Endothelial cell of umbilical vein (primary cell): ENCODE results near the gene PPP1R3F. TPM values are rescaled to one million over a fixed set of nuclear protein-coding genes. Genes with fewer than 3 reads are reported as not detected.

Experiments used
- polyA plus RNA-seq, 4 experiments: library from polyadenylated mRNA; depleted of rRNA in 3 of 4; stranded (reverse) in 3 of 4; unstranded in 1 of 4; fragments of >200 nt; gene quantifications; 2 replicates each; pipeline versions ENCODE4 v1.2.1 to v1.2.3, GENCODE V29; 2011 to 2012; ENCODE audit warnings: missing spikeins in 1 of 4
- total RNA-seq: library from RNA; stranded (reverse); gene quantifications from 2 replicates; pipeline ENCODE4 v1.2.3, GENCODE V29; 2021

PPP1R3F gene
- total and polyA plus RNA-seq, 2 donors (not counting 3 experiments of a cell fraction or from before 2014, with no cell fraction given) = 1.5 to 2.5 TPM

Other genes starting within 250 kb of the PPP1R3F start
- gene TFE3, start 226.4 kb upstream of the PPP1R3F start, total RNA-seq = 35.5 and 37.1 TPM in 2 replicates
- gene TFE3, start 226.4 kb upstream of the PPP1R3F start, polyA plus RNA-seq = 22.3 and 26.8 TPM in 2 replicates
- 5.7 and 6.4 TPM in 2 replicates for gene CCDC120, start 210.8 kb upstream of the PPP1R3F start, total RNA-seq
- 2.8 and 3.1 TPM in 2 replicates for gene CCDC120, start 210.8 kb upstream of the PPP1R3F start, polyA plus RNA-seq
- 41.6 and 45.4 TPM in 2 replicates for gene PRAF2, start 195.8 kb upstream of the PPP1R3F start, total RNA-seq
- 36.2 and 40.1 TPM in 2 replicates for gene PRAF2, start 195.8 kb upstream of the PPP1R3F start, polyA plus RNA-seq
- gene WDR45, start 189.9 kb upstream of the PPP1R3F start, total RNA-seq = 29.9 and 32.2 TPM in 2 replicates
- gene WDR45, start 189.9 kb upstream of the PPP1R3F start, polyA plus RNA-seq = 70.4 and 73.1 TPM in 2 replicates
- 21.3 and 22.6 TPM in 2 replicates for gene GPKOW, start 146.1 kb upstream of the PPP1R3F start, total RNA-seq
- 17.5 and 22.1 TPM in 2 replicates for gene GPKOW, start 146.1 kb upstream of the PPP1R3F start, polyA plus RNA-seq
- 0.48 and 0.77 TPM in 2 replicates for gene MAGIX, start 107.0 kb upstream of the PPP1R3F start, total RNA-seq
- gene MAGIX, start 107.0 kb upstream of the PPP1R3F start, polyA plus RNA-seq = 0.88 and 0.94 TPM in 2 replicates
- gene PLP2, start 97.9 kb upstream of the PPP1R3F start, total RNA-seq = 153 and 170 TPM in 2 replicates
- gene PLP2, start 97.9 kb upstream of the PPP1R3F start, polyA plus RNA-seq = 277 and 304 TPM in 2 replicates
- gene PRICKLE3, start 83.4 kb upstream of the PPP1R3F start, total RNA-seq = 9.6 and 15.0 TPM in 2 replicates
- gene PRICKLE3, start 83.4 kb upstream of the PPP1R3F start, polyA plus RNA-seq = 6.8 and 8.6 TPM in 2 replicates
- gene SYP, start 69.6 kb upstream of the PPP1R3F start, total RNA-seq = 0.46 and 0.77 TPM in 2 replicates
- gene SYP, start 69.6 kb upstream of the PPP1R3F start, polyA plus RNA-seq = 0.11 and 0.21 TPM in 2 replicates
- not detected in 2 replicates for gene CACNA1F, start 36.5 kb upstream of the PPP1R3F start, total RNA-seq
- gene CACNA1F, start 36.5 kb upstream of the PPP1R3F start, polyA plus RNA-seq = not detected in 2 replicates
- gene CCDC22, start 34.3 kb upstream of the PPP1R3F start, total RNA-seq = 13.2 and 14.8 TPM in 2 replicates
- gene CCDC22, start 34.3 kb upstream of the PPP1R3F start, polyA plus RNA-seq = 19.2 and 21.5 TPM in 2 replicates
- gene FOXP3, start 5.1 kb upstream of the PPP1R3F start, total RNA-seq = not detected in 2 replicates
- gene FOXP3, start 5.1 kb upstream of the PPP1R3F start, polyA plus RNA-seq = 0.06 and 0.08 TPM in 2 replicates
- not detected in 2 replicates for gene GAGE10, start 33.9 kb downstream of the PPP1R3F start, total RNA-seq
- gene GAGE10, start 33.9 kb downstream of the PPP1R3F start, polyA plus RNA-seq = not detected in 2 replicates
- not detected in 2 replicates for gene GAGE12J, start 52.2 kb downstream of the PPP1R3F start, total RNA-seq
- not detected in 2 replicates for gene GAGE12J, start 52.2 kb downstream of the PPP1R3F start, polyA plus RNA-seq
- gene GAGE13, start 61.8 kb downstream of the PPP1R3F start, total RNA-seq = not detected in 2 replicates
- not detected in 2 replicates for gene GAGE13, start 61.8 kb downstream of the PPP1R3F start, polyA plus RNA-seq